SK-N-SH (cell line): ENCODE data around the gene ZIK1. TPM values are rescaled to one million over a fixed set of nuclear protein-coding genes. Genes with fewer than 3 reads are reported as not detected.

Experiments used
- CTCF ChIA-PET: fragments of 300-600, 350-600 bp; formaldehyde crosslinking; extraction: SDS; loops from one replicate; lab custom pipeline; 2021; lab: Yijun Ruan, JAX
- POLR2A ChIA-PET: fragments of 350-600 bp; sonication (Branson Sonifier 250); formaldehyde crosslinking; extraction: SDS; loops from one replicate; lab custom pipeline; 2020; ENCODE audit warnings: antibody characterized with exemption, inconsistent platforms; lab: Yijun Ruan, JAX
- DNase-seq: peaks from one replicate; pipeline ENCODE4 v3.0.0; 2012
- H2AFZ ChIP-seq: fragments of 200-600 bp; sonication (generic); 2 replicates; pipeline ENCODE4 v1.8.1; 2016; ENCODE audit warnings: antibody characterized with exemption, mild to moderate bottlenecking, low read depth
- H3F3A ChIP-seq: fragments of 200-600 bp; sonication (generic); replicated peaks from 2 replicates; pipeline ENCODE3; 2016; ENCODE audit warnings: antibody characterized with exemption, mild to moderate bottlenecking; ENCODE audit not compliant: insufficient read depth
- H3K27ac ChIP-seq, 2 experiments: fragments of 200-500 bp in 1 of 2; fragments of 200-600 bp in 1 of 2; sonication (Bioruptor generic) in 1 of 2; sonication (generic), shearing (Covaris generic) in 1 of 2; 2 replicates each; pipeline versions ENCODE4 v1.5.1 to v1.6.1; 2014 to 2016; ENCODE audit warnings: low read depth in 2 of 2, inconsistent platforms in 1 of 2, low read length in 1 of 2, mild to moderate bottlenecking in 1 of 2, mixed read lengths in 1 of 2
- H3K27me3 ChIP-seq: fragments of 200-600 bp; sonication (generic), shearing (Covaris generic); 2 replicates; pipeline ENCODE4 v1.6.1; 2016; ENCODE audit warnings: mixed run types; ENCODE audit not compliant: insufficient read depth
- H3K36me3 ChIP-seq, 2 experiments: fragments of 200-500 bp in 1 of 2; fragments of 200-600 bp in 1 of 2; sonication (Bioruptor generic) in 1 of 2; sonication (generic) in 1 of 2; replicated peaks in 1 of 2; 2 replicates each; pipeline versions ENCODE3 to v1.5.1; 2014 to 2016; ENCODE audit warnings: low read length in 1 of 2, mild to moderate bottlenecking in 1 of 2; ENCODE audit not compliant: insufficient read depth in 2 of 2, control insufficient read depth in 1 of 2
- H3K4me1 ChIP-seq, 2 experiments: fragments of 200-500 bp in 1 of 2; fragments of 200-600 bp in 1 of 2; sonication (Bioruptor generic) in 1 of 2; sonication (generic), shearing (Covaris generic) in 1 of 2; 2 replicates each; pipeline versions ENCODE4 v1.5.1 to v1.6.1; 2014 to 2016; ENCODE audit warnings: low read depth in 1 of 2, low read length in 1 of 2, mixed run types in 1 of 2; ENCODE audit not compliant: insufficient read depth in 2 of 2, control insufficient read depth in 1 of 2
- H3K4me2 ChIP-seq: fragments of 200-600 bp; sonication (generic), shearing (Covaris generic); 2 replicates; pipeline ENCODE4 v1.6.1; 2017; ENCODE audit warnings: mixed run types
- H3K4me3 ChIP-seq, 2 experiments: fragments of 200-500 bp in 1 of 2; fragments of 200-600 bp in 1 of 2; sonication (Bioruptor generic) in 1 of 2; sonication (generic), shearing (Covaris generic) in 1 of 2; 2 replicates each; pipeline versions ENCODE4 v1.5.1 to v1.8.1; 2014 to 2016; ENCODE audit warnings: low read depth in 2 of 2, inconsistent platforms in 1 of 2, low read length in 1 of 2, mild to moderate bottlenecking in 1 of 2, mixed read lengths in 1 of 2, moderate library complexity in 1 of 2
- H3K79me2 ChIP-seq: fragments of 200-600 bp; sonication (generic); 2 replicates; pipeline ENCODE4 v1.8.1; 2017; ENCODE audit warnings: mild to moderate bottlenecking; ENCODE audit not compliant: insufficient read depth
- H3K9ac ChIP-seq: fragments of 200-600 bp; sonication (generic); 2 replicates; pipeline ENCODE4 v1.6.1; 2017; ENCODE audit warnings: mixed run types
- H3K9me2 ChIP-seq: fragments of 200-600 bp; sonication (generic); 2 replicates; pipeline ENCODE4 v1.6.1; 2017; ENCODE audit warnings: mixed run types
- H3K9me3 ChIP-seq: fragments of 200-600 bp; sonication (generic); 2 replicates; pipeline ENCODE4 v1.6.1; 2017; ENCODE audit warnings: mixed run types, mild to moderate bottlenecking, moderate library complexity
- H4K20me1 ChIP-seq: fragments of 200-600 bp; sonication (generic); 2 replicates; pipeline ENCODE4 v1.6.1; 2017; ENCODE audit warnings: mild to moderate bottlenecking, mixed run types; ENCODE audit not compliant: insufficient read depth
- JUND ChIP-seq: IDR thresholded peaks from 2 replicates; pipeline ENCODE4 v1.4.0; 2012
- MXI1 ChIP-seq: IDR thresholded peaks from 2 replicates; pipeline ENCODE4 v1.6.1; 2012; ENCODE audit warnings: mild to moderate bottlenecking, low read depth, low read length, improper control_type of control experiment
- NFIC ChIP-seq: IDR thresholded peaks from 2 replicates; pipeline ENCODE4 v1.4.0; 2012; ENCODE audit warnings: borderline replicate concordance
- RCOR1 ChIP-seq: fragments of 150-350 bp; IDR thresholded peaks from 2 replicates; pipeline ENCODE4 v1.6.1; 2017; ENCODE audit warnings: antibody characterized with exemption, low read length
- WGBS: methylation state at CpG from one replicate; pipeline ENCODE4 v1.1.6; 2017; ENCODE audit warnings: low lambda C conversion rate; 5-methylcytosine and 5-hydroxymethylcytosine counted together
- polyA plus RNA-seq, 3 experiments: library from polyadenylated mRNA; depleted of rRNA; stranded (reverse); fragments of >200 nt; gene quantifications; 2 replicates each; pipeline ENCODE4 v1.2.3, GENCODE V29; 2012
- TF ChIP-seq, protein P1 (sequence below): IDR thresholded peaks from 2 replicates; pipeline ENCODE4; 2012

The ZIK1 gene
- polyA plus RNA-seq, 1 of the 3 experiments (the other 2 are of a cell fraction), result 2.1 TPM

GRCh38 chr19:57641715-57642234, 57.8 kb downstream of the ZIK1 start:
- Histone ChIP-seq H3K27me3 (no peaks in the 10 kb centered on the region), H3K9me3 (peaks cover 35% of the 10 kb centered on the region), H3K4me2 (no peak overlapping the region), H4K20me1 (no peaks in the 10 kb centered on the region), H3K9me2 (no peaks in the 10 kb centered on the region), H3K36me3 (peaks cover 46 to 66% of the 10 kb centered on the region in 2 experiments), H2AFZ (no peak overlapping the region), H3K9ac (no peak overlapping the region), H3F3A (peaks cover 4% of the 10 kb centered on the region), H3K4me3 (peak overlapping the region in 1 of 2 experiments; percentile 20; a peak in 1 of 4 replicates), H3K4me1 (no peaks in the 10 kb centered on the region), H3K27ac (no peak overlapping the region), H3K79me2 (peaks cover 5% of the 10 kb centered on the region)
- ChIA-PET POLR2A (no interaction called here), CTCF (no interaction called here)
- 92% methylated on average over 4 of the region's 4 CpGs for WGBS
- no peak for DNase-seq
- no peak for TF ChIP-seq MXI1

- H3K36me3 ChIP-seq, result peaks cover 42 to 59% of the 10 kb centered on the region in 2 experiments
- ChIA-PET POLR2A (no interaction called here), CTCF (no interaction called here)
- H3F3A ChIP-seq, result no peaks in the 10 kb centered on the region
- DNase-seq, result no peak
- H3K9me2 ChIP-seq, result no peaks in the 10 kb centered on the region
- H3K79me2 ChIP-seq, result no peaks in the 10 kb centered on the region; the same call in 1 of the 2 replicates
- 0 out of 2 replicates have a peak, but pooled peaks have one; percentile 35 for TF ChIP-seq NFIC
- no peak for TF ChIP-seq RCOR1
- TF ChIP-seq, protein P1, sequence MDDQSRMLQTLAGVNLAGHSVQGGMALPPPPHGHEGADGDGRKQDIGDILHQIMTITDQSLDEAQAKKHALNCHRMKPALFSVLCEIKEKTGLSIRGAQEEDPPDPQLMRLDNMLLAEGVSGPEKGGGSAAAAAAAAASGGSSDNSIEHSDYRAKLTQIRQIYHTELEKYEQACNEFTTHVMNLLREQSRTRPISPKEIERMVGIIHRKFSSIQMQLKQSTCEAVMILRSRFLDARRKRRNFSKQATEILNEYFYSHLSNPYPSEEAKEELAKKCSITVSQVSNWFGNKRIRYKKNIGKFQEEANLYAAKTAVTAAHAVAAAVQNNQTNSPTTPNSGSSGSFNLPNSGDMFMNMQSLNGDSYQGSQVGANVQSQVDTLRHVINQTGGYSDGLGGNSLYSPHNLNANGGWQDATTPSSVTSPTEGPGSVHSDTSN, result no peak
- no peak for TF ChIP-seq JUND
- TF ChIP-seq, all 33 proteins: peak for 1
- Histone ChIP-seq H3K9ac (no peak overlapping the region), H3K9me3 (peaks cover 28% of the 10 kb centered on the region), H3K4me1 (no peaks in the 10 kb centered on the region), H2AFZ (no peak overlapping the region), H3K27ac (no peak overlapping the region), H4K20me1 (no peaks in the 10 kb centered on the region), H3K4me2 (no peak overlapping the region), H3K27me3 (no peaks in the 10 kb centered on the region), H3K4me3 (peak overlapping the region in 1 of 2 experiments; percentile 20; a peak in 1 of 4 replicates)
- WGBS, result 75% methylated on average over 4 of the region's 4 CpGs
Measured at GRCh38 chr19:57642396-57643046, 58.6 kb downstream of the ZIK1 start.

Other genes with a start within 250 kb of the ZIK1 start
- gene ZNF304, start 232.9 kb upstream of the ZIK1 start, polyA plus RNA-seq (2012; rRNA removed), result 2.5 and 3.7 TPM in 2 replicates
- gene TRAPPC2B, start 220.6 kb upstream of the ZIK1 start, polyA plus RNA-seq (2012; rRNA removed), result 21.0 and 22.2 TPM in 2 replicates
- 1.5 and 1.7 TPM in 2 replicates for gene ZNF547, start 220.6 kb upstream of the ZIK1 start, polyA plus RNA-seq (2012; rRNA removed)
- gene ZNF548, start 194.3 kb upstream of the ZIK1 start, polyA plus RNA-seq (2012; rRNA removed), result 6.8 and 7.7 TPM in 2 replicates
- gene ZNF17, start 173.0 kb upstream of the ZIK1 start, polyA plus RNA-seq (2012; rRNA removed), result 3.9 and 5.0 TPM in 2 replicates
- gene ZNF749, start 148.8 kb upstream of the ZIK1 start, polyA plus RNA-seq (2012; rRNA removed), result 12.6 and 14.9 TPM in 2 replicates
- 0.03 and 0.06 TPM in 2 replicates for gene VN1R1, start 127.0 kb upstream of the ZIK1 start, polyA plus RNA-seq (2012; rRNA removed)
- gene ZNF772, start 106.6 kb upstream of the ZIK1 start, polyA plus RNA-seq (2012; rRNA removed), result 0.99 and 1.2 TPM in 2 replicates
- gene ZNF419, start 96.4 kb upstream of the ZIK1 start, polyA plus RNA-seq (2012; rRNA removed), result 7.8 and 10.4 TPM in 2 replicates
- gene ZNF773, start 84.2 kb upstream of the ZIK1 start, polyA plus RNA-seq (2012; rRNA removed), result 6.6 and 9.0 TPM in 2 replicates
- gene ZNF549, start 56.8 kb upstream of the ZIK1 start, polyA plus RNA-seq (2012; rRNA removed), result 2.4 and 3.3 TPM in 2 replicates
- 5.7 and 7.1 TPM in 2 replicates for gene ZNF550, start 24.3 kb upstream of the ZIK1 start, polyA plus RNA-seq (2012; rRNA removed)
- gene ZNF416, start 5.2 kb upstream of the ZIK1 start, polyA plus RNA-seq (2012; rRNA removed), result 2.0 and 2.8 TPM in 2 replicates
- 4.4 and 4.6 TPM in 2 replicates for gene ZNF530, start 15.7 kb downstream of the ZIK1 start, polyA plus RNA-seq (2012; rRNA removed)
- 9.6 and 9.8 TPM in 2 replicates for gene ZNF134, start 30.1 kb downstream of the ZIK1 start, polyA plus RNA-seq (2012; rRNA removed)
- 8.6 and 10.7 TPM in 2 replicates for gene ZNF211, start 49.0 kb downstream of the ZIK1 start, polyA plus RNA-seq (2012; rRNA removed)
- gene ZSCAN4, start 84.8 kb downstream of the ZIK1 start, polyA plus RNA-seq (2012; rRNA removed), result not detected in 2 replicates
- gene ZNF551, start 97.8 kb downstream of the ZIK1 start, polyA plus RNA-seq (2012; rRNA removed), result 4.9 and 5.9 TPM in 2 replicates
- not detected in 2 replicates for gene ZNF154, start 125.1 kb downstream of the ZIK1 start, polyA plus RNA-seq (2012; rRNA removed)
- not detected in 2 replicates for gene ZNF671, start 143.5 kb downstream of the ZIK1 start, polyA plus RNA-seq (2012; rRNA removed)
- 7.5 and 10.0 TPM in 2 replicates for gene ZNF776, start 162.7 kb downstream of the ZIK1 start, polyA plus RNA-seq (2012; rRNA removed)
- 3.5 and 3.7 TPM in 2 replicates for gene ZNF586, start 185.5 kb downstream of the ZIK1 start, polyA plus RNA-seq (2012; rRNA removed)
- 3.2 and 4.4 TPM in 2 replicates for gene ZNF552, start 230.8 kb downstream of the ZIK1 start, polyA plus RNA-seq (2012; rRNA removed)
- gene ZNF587B, start 246.2 kb downstream of the ZIK1 start, polyA plus RNA-seq (2012; rRNA removed), result 2.4 and 4.5 TPM in 2 replicates